NCI-H1048 (cell line): ENCODE results near the gene PRUNE2.
"Not testable (repeated sequence)": the region's sequence is repeated elsewhere in the genome, so short reads cannot be mapped to it uniquely, and the experiment has no call there.

Experiments
- DNase-seq: peaks from one replicate; lab custom pipeline; 2025; lab: John Stamatoyannopoulos, UW

The PRUNE2 gene

DNA sequence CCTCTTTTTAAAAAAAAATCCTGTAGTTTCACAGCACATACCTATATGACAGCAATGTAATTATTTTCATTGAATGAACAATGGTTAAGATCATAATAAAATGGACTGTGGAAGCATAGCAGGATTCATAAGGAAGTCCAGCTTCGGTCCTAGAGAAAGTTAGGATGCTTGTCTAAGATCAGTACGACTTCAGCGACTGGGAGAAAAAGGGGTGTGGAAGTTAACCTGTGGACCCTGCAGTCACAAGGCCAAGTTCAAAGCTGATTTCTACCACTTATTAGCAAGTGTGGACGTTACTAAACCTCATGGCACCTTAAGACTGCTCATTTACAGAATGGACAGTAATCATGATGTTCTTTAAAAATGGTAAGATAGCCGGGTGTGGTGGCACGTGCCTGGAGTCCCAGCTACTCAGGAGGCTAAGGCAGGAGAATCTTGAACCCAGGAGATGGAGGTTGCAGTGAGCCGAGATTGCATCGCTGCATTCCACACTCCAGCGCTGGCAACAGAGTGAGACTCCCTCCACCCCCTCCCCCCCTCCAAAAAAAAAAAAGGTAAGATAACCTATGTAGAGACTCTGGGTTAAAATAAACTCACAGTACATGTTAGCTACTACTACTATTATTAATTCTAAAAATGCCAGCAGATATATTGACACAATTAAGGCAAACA, 213.3 kb downstream of the PRUNE2 start:
- no peak for DNase-seq

DNA sequence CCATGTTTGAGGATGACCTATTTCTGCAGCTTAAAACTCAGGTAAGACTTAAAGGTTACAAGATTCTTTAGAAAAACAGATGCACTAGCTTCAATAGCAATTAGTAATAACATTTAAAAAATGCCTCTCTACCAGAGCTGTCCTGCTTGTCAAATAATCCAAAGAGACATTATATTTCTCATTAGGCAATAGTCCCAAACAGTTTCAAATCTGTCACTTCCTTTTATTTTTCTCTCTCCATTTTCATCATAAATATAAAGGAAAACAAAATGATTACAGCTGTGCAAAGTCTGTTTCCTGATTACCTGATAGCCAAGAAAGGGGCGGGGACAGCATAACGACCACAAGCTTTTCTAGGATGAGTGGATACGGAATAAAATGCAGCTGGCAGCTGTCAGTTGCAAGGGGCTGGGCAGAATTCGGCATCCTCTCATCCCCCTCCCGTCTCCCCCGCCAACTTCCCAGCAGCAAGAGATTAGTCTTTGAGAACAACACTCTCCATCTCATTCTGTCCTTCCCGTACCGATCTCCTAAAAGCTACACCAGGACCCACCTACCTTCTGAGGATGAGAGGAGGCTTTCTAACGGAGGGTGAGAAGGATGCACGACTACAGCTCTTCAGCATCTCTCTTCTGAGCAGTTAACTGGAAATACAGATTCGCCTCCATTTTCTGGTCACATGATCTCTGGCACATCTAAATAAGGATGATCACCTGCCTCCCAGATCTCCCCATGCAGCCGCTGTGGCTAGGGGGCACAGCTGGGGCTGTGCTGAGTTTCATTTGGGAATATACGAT, 214.2 kb downstream of the PRUNE2 start:
- no peak for DNase-seq

DNA sequence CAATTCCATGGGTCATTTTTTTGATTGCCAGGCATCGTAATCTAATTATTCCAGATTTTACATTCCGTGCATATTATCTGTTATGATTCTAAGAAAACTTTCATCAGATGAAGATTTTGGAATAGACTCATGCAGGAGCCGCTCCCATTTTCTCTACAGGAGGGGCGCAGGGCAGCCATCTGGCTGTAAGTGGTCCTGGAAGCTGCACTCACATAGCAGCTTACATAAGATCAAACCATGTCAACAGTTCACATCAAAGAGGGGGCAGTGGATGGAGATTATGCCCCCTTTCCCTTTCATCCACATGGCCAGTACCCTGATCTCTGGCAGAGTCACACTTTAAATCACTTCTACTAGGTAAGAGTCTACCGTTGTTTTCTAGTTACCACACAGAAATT, 214.9 kb downstream of the PRUNE2 start:
- no peak for DNase-seq

DNA sequence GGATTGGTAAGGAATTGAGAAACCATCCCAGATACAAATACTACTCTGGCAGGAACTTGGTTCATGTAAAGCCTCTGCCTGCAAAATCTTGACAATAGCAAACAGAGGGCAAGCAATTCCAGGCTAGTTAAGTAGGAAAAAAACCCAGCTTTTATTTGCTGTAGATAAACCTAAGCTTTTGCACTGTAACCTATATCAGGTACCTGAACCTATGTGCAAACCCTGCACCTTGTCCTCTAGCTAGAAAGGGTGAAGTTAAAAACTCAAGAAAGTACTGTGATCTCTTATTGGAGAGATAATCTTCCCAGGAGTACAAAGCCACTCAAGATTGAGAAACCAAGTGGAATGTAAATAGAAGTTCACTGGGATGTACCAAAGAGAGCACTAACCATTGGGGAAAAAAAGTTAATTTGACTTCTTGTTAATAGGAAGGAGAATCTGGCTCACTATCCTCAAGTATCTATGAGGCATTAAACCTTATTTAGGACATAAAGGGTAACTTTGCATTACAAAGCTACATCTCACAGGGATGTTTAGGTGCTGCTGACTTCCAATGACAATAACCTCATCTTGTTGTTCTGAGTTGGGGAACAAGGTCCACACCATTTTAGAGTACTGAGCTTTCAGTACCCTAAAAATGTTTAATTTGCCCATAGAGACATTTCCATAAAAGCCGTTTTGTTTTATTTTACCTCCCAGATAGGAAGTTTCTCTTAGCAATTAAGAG, 215.5 kb downstream of the PRUNE2 start:
- DNase-seq, result no peak

DNA sequence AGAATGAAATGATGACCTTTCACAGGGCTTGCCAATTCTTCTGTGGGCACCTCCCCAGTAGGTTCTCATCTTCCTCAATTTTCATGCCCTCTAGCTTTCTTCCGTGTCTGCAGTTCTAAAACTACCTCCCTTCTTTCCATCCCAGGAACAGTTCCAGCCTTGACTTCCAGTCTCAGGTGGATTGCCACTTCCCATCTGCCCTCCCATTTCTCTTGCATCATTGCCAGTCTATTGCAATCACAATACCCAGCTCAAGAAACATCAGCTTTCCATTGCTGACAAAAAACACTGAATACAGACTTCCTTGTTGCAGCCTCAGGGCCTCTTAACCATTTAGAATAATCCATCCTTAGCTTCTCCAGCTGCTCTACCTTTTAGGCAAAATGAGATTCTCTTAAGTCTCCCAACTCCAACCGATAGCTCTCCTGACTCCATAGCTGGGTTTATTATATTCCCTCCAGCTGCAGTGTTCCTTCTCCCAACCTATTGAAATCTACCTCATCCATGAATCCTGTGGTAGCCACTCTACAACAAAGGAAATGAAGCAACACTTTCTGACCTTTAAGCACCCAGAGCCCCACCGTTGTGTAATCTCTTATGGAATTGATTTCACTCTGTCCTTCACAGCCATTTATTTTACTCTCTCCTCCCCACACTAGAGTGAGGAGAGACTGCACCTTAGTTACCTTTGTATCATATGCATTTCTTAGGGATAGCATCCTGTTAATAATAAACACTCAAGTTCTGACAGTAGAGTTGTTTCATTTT, 217.3 kb downstream of the PRUNE2 start:
- DNase-seq, result no peak

DNA sequence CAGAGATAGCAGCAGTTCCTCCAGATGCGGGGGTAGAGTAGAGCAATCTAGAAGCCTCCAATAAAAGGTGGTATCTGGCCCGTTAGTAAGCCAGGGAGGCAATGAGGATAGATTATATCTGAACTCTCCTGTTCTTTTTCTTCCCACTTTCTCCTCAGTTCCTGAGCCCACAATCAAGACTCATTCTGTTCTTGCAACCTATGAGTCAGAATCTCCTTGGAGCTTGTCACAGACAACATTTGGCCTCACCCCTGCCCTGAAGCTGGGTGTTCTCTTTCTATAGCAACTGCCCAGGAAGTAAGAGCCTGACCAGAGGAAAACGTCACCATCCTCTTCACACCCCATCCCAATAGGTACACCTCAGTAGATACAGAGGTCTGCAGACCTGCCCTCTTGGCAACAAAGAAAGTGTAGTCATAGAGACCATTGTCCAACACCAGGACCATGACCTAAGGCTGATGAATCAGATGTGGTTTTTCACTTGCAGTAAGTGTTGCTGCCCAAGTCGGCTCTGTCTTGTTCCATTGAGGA, 218.0 kb downstream of the PRUNE2 start:
- no peak for DNase-seq

DNA sequence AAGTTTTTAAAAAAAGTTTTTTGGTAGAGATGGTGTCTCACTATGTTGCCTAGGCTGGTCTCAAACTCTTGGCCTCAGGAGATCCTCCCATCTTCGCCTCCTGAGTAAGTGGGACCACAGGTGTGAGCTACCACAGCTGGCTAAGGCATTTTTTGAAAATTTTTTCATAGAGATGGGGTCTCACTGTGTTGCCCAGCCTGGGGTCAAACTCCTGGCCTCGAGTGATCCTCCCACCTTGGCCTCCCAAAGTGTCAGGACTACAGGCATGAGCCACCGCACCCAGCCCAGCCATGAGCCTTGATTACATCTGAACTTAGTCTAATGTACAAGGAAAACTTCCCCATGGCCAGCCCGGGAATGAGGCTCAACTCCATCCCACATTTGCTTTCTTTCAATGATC, 219.2 kb downstream of the PRUNE2 start:
- no peak for DNase-seq

DNA sequence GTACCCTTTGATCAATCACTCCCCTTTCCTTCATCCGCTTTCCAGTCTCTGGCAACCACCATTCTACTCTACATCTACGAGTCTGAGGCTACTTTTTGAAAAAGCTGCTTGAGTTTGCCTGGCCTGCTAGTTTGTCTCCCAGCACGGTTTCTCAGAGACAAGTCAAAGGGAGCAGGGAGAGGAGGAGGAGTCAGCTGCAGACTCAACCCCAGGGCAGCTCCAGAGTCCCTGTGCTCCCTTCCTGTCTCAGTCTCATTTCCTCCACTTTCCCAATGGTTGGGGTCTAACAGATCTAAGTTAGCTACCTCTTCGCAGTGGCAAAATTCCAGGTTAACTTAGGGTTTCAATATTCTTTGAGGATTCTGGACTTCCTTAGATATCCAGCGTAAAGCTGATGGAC, 221.7 kb downstream of the PRUNE2 start:
- DNase-seq, result no peak

DNA sequence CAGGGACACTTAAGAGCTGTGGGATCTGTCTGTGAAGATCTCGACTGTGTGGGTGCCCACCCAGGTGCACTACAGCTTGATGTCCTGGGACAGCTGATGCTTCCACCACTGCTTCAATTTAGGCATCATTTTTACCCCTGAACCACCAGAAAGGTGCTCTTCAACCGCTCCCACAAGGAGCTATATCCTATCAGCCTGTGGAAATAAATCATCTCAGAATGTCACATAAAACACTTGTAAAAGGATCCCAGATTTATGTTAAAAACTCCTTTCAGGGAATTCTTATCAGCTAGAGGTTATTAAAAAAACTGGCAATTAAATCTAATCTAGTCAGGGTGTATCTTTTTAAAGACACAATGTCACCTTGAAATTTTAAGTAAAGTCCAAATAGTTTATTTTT, 224.4 kb downstream of the PRUNE2 start:
- DNase-seq, result no peak

DNA sequence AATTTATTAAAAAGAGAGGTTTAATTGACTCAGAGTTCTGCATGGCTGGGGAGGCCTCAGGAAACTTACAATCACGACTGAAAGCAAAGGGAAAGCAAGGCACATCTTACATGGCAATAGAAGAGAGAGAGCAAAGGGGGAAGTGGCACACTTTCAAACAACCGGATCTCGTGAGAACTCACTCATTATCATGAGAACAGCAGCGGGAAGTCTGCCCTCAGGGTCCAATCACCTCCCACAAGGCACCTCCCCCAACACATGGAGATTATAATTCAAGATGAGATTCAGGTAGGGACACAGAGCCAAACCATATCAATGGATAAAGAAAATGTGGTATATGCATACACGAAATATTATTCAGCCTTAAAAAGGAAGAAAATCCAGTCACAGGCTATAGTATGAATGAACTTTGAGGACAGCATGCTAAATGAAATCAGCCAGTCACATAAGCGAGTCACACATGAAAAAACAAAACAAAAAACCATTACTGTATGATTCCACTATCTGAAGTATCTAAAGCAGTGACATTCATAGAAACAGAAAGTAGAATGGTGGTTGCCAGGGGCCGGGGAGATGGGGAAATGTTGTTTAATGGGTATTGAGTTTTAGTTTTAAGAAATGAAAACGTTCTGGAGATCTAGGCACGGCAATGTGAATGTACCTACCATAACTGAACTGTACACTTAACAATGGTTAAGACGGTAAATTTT, 225.0 kb downstream of the PRUNE2 start:
- no peak for DNase-seq

DNA sequence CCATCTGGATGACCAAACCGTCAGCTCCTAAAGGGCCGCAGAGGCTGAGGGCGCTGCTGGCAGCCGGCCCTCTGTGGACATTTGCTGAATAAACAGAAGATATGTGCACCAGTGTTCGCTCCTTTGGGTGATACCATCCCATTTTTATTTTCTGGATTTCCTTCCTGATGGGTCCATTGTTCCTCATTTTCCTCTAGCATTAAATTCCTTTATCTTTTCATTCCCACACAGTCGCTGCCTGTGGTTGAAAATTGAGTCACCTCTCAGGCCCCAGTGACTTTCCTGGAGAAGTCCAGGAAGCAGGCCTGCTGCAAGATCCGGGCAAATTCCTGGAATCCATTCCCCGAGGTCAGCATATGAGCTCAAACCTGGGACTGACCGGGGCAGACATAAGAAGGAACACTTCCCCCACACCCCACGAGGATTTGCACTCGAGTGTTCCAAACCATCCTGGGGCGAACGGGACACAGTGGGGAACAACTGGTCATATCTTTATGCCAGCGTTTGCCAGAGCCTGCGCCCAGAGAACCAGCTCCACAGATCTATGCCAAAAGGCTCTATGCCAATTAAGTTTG, 228.3 kb downstream of the PRUNE2 start:
- DNase-seq, result no peak

DNA sequence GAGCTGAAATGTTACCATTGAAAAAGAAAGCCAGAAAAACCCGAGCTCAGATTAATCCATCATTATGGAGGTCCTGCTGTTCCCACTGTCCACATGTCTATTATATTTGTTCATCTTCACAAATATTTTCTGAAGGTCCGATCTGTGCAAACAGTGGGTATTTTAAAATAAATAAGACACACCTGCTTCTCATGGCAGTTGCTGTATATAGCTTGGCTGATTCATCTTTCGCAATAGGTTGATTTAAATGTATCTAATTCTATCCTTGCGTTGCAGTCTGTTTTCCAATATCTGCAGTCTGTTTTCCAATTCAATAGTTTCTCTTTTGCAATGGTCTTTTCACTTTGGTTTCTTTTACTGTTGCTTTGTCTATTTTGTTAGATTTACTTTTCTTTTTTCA, 229.1 kb downstream of the PRUNE2 start:
- no peak for DNase-seq

DNA sequence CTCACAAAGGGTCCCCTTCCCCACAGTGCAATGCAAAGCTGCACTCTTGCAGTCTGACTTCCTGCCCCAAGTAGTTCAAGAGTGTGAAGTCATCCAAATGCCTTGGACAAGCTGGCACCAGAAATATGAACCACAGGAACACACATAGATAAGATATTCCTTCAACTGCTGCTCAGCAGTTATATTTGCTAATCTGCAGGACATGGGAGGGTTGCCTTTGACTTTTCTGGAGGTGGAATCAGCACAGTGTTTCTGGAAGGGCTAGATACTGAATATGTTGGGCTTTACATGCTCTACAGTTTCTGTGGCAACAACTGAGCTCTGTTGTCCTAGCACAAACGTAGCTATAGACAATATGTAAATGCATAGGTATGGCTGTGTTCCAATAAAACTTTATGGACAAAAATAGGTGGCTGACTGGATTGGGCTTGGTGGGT, 238.4 kb downstream of the PRUNE2 start:
- no peak for DNase-seq

DNA sequence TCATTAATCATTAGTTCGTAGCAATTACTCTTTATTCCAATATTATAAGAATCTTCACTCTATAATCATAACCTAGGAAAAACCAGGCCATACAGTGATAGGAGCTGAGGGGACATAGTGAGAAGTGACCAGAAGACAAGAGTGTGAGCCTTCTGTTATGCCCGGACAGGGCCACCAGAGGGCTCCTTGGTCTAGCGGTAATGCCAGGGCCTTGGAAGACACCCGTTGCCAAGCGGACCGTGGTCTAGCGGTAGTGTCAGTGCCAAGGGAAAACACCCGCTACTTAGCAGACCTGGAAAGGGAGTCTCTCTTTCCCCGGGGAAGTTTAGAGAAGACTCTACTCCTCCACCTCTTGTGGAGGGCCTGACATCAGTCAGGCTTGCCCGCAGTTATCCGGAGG, 239.9 kb downstream of the PRUNE2 start:
- DNase-seq, result not testable (repeated sequence)

DNA sequence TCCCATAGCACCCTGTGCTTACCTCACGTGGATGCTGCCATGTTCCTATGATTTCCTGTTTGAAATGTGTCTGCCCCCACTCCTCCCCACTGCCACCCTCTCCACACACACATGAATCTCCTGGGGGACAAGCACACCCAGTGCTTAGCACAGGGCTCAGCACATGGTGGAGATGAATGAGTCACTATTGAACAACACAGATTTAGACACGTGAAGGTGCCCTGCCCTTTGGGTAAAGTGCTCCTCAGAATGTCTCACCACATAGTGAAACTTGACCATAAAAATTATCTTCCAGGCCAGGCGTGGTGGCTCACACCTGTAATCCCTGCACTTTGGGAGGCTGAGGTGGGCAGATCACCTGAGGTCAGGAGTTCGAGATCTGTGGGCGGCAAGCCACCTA, 240.5 kb downstream of the PRUNE2 start:
- no peak for DNase-seq

DNA sequence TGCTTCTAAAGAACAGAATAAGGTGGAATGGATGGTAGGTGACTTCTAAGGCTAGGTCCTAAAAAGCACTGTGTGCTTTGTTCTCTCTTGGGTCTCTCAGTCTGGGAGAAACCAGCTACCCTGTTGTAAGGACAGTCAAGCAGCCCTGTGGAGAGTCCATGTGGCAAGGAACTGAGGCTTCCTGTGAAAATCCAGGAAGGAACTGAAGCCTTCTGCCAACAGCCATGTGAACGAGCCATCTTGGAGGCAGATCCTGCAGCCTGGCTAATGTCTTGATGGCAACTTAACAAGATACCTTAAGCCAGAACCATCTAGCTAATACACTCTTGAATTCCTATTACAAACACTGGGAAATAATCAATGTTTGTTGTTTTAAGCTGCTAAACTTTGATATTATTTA, 241.8 kb downstream of the PRUNE2 start:
- no peak for DNase-seq

DNA sequence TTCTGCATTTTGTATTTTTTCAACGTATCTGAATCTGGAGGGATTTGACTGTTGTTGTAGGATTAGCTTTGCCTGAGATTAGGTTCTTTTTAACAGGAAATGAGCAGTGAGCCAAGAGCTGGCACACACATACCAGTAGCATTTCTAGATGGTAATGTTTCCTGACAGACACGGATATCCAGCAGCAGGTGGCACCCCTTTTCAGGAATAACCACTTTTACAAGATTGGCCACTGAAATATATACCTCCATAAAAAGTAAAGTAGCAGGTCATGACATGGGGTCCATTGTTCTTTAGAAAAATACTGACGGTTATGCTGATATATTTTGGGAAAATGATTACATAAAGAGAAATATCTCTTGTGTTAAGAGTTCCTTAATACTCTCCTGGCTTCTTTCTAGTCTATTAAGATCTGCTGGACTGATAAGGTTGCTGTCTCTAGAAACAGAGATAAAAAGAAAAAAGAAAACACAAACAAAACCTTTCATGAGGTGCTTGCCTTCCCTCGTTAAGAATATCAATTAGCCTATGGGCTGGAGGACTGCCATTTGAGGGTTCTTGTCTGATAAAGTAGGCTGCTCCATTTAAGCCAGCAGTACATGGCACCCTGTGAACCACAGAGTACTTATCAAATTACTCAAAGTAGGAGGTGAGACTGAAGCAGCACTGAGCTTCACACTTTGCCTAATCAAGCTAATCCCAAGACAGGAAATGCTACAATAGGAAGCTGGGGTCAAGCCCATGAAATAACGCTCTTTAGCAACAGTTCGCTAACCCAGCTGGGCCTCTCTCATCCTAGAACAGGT, 243.2 kb downstream of the PRUNE2 start:
- no peak for DNase-seq

DNA sequence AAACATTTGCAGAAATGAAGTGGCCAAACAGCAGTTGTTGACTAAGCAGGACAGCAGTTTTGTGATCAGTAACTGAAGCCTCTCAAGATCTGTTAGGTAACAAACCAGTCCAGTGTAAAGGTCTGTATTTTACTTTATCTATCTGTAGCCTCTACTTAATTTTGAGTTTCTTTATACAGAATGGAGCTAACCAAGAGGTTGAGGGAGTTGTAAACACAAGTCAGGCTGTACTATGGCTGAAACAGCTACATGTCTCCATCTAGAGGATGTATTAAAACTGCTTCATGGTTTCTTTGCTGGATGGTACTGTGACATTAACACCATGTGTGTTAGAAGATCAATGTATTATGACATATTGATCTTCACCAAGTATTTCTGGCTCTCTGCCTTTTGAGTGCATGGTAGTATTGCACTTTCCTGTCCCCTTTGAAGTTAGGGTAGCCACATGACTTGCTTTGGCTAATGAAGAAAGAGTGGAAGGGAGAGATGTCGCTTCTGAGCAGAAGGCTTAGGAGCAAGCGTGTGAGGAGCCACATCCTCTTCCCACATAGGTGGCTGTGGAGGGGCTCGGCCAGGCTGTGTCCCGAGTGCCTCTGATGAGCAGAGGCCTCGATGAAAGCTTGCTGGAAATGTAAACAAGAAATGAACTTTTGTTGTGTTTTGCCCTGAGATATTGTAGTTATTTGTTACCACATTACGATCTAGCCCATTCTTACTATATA, 247.2 kb downstream of the PRUNE2 start:
- no peak for DNase-seq

DNA sequence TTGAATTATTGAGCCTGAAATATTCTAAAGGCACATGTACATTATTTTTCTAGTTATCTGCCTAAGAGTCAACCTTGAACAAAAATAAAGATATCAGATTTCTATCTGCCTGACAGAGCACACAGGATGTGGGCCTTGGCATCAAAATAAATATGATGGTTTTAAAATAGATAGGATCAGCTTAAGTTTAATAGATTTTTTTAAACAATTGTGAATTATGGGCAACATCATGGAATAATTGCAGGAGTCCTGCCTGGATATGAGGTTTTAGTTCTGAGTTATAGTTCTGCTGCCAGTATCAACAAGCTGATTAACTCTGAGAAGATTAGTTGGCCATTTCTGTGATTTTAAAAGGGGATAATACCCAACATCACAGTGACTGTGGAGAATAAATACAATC, 248.6 kb downstream of the PRUNE2 start:
- DNase-seq, result no peak
